Omental fat pad (tissue), 4 donors: ENCODE measurements around the gene ICE1. TPM values are rescaled to one million over a fixed set of nuclear protein-coding genes. Genes with fewer than 3 reads are reported as not detected.

Experiments used
- ATAC-seq: fragments of 150-250 bp; one replicate; pipeline ENCODE4 v1.9.1; 2016; ENCODE audit warnings: mild to moderate bottlenecking, moderate library complexity; ENCODE audit not compliant: low FRiP score
- DNase-seq: peaks from one replicate; pipeline ENCODE4 v3.0.0-alpha.2; 2019; ENCODE audit warnings: low spot score
- total RNA-seq, 4 donors: library from RNA; depleted of rRNA; stranded (reverse); fragments of >200 nt; gene quantifications; one replicate each; pipeline ENCODE4 v1.1.0, GENCODE V29; 2016
- TF ChIP-seq, protein P1 (sequence below), 3 donors: fragments of 450-650 bp; IDR thresholded peaks; one replicate each; pipeline ENCODE4 v1.5.1; 2016 to 2017; ENCODE audit warnings: antibody characterized with exemption in 3 of 3, mild to moderate bottlenecking in 3 of 3, moderate library complexity in 2 of 3

Gene ICE1
- total RNA-seq, 4 donors from 2014 or later = 23.3 to 55.2 (median 33.1) TPM

DNA sequence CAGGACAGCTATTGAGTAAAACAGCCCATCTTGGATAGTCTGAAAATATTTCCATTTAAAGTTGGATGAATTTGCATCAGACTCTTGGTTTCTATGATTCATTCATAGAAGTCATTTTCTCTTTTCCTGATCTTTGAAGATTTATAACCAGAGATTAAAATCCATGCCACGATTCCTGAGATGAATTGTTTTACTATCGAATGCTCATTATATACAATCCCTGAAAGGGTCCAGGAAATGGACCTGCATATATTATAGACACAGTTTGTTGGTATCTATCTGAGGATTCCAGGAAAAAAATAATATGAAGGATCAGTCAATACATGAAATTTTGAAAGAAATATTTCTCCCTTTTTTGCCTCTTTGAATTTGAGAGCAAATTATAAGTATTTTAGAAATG is 99.0 kb downstream of the ICE1 start:
- no peak for ATAC-seq
- TF ChIP-seq, protein P1, sequence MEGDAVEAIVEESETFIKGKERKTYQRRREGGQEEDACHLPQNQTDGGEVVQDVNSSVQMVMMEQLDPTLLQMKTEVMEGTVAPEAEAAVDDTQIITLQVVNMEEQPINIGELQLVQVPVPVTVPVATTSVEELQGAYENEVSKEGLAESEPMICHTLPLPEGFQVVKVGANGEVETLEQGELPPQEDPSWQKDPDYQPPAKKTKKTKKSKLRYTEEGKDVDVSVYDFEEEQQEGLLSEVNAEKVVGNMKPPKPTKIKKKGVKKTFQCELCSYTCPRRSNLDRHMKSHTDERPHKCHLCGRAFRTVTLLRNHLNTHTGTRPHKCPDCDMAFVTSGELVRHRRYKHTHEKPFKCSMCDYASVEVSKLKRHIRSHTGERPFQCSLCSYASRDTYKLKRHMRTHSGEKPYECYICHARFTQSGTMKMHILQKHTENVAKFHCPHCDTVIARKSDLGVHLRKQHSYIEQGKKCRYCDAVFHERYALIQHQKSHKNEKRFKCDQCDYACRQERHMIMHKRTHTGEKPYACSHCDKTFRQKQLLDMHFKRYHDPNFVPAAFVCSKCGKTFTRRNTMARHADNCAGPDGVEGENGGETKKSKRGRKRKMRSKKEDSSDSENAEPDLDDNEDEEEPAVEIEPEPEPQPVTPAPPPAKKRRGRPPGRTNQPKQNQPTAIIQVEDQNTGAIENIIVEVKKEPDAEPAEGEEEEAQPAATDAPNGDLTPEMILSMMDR (IDR thresholded peaks at IDR 0.05) = no peak
- no peak for DNase-seq

DNA sequence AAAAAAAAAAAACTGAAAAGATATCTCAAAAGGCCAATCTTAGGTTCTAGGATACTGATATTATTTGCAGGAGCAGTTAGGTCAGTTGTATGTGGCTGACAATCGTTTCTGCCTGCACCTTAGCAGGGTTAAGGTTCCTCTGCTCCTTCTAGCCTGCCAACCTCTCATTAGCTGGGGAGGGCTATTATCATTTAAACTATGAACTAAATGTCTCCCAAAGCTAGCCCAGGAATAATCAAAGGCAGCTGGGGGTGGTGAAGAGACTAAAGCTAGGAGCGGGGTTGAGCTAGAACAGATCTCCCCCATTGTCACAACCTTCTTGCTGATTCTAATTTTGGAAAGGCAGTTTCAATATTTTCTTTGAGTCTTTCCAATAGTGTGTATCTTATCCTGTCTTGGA is 99.9 kb downstream of the ICE1 start:
- DNase-seq (no peak), ATAC-seq (no peak)
- TF ChIP-seq, protein P1 (IDR thresholded peaks at IDR 0.05) = no peak

DNA sequence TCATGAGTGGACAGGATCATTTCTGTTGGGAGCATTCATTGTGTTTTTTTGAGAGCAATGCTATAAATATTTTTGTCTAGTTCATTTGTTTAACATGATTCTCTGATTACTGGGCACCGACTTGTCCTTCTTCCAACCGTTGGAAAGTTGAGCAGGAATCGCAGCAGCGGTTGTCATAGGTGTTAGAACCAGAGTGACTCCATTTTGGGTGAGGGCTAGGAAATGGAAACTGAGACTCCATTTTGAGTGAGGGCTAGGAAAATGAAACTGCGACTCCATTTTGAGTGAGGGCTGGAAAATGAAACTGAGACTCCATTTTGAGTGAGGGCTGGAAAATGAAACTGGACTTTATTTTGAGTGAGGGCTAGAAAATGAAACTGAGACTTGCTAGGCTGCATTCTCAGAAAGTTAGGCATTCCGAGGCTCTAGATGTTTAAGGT is 100.6 kb downstream of the ICE1 start:
- ATAC-seq = no peak
- TF ChIP-seq, protein P1 (IDR thresholded peaks at IDR 0.05) = no peak
- DNase-seq = no peak

DNA sequence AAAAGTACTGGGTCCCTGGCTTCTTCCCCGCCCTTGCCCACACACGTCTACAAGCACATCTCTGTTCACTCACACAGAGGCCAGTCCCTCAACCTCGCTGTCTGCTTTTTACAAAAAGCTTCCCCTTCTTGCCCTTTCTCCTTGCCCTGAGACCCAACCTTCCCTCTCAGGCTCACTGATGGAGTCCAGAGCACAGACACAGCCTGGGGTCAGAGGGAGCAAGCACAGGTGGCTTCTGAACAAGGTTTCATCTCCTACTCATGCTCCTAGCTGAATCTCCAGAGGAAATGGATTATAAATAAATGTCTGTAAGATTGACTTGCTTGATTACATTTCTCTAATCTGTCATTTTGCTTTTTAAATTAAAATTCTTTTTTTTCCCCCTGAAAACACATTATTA is 101.8 kb downstream of the ICE1 start:
- TF ChIP-seq, protein P1 (IDR thresholded peaks at IDR 0.05) = no peak
- no peak for ATAC-seq
- no peak for DNase-seq

DNA sequence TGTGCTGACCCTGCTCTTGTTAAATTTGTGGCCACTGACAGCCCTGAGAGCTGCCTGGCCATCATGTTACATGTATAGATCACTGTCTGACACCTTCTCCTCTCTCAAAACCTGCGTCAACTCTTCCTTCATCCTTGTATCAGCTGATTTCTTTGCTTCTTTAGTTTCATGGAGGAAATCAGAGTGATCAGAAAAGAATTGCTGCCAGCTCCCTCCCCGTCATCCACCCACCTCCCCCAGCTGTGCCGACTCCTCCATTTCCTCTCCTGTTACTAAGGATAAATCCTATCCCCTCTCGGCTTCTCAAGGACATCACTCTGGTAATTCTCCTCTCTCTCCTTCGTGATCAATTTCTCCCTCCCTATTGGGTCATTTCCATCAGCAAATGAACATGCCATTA is 108.9 kb downstream of the ICE1 start:
- no peak for ATAC-seq
- TF ChIP-seq, protein P1 (IDR thresholded peaks at IDR 0.05) = no peak
- no peak for DNase-seq

DNA sequence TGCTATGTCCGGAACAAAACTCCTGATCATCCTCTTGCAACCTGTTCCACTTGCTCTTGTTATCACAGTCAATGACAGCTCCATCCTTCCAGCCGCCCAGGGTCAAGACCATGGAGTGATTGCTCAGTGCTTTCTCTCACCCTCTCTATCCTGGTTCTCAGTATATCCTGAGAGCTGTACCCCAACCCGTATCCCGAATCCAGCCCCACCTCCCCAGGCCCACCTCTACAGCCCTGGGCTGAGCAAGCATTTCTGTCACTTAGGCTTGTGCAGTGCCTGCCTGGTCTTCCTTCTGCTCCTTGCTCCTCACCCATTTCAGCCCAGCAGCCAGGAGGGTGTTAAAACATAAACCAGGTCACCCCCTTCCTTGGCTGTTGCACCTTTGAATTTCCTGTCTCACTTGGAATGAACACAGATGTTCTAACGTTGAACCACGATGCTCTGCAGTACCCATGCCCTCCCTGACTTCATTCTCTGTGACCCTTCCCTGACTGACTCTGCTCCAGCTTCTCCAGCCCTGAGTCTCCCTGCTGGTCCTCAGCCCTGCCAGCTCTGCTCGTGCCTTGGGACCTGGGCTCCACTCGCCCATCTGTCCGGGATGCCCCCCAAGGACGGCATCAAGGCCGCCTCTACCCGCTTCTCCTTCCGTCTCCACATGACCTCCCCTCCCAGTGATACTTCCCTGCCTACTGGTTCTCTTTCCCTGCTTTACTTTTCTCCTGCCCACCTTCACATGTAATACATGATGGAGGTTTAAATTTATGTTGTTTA is 110.0 kb downstream of the ICE1 start:
- no peak for DNase-seq
- no peak for ATAC-seq
- TF ChIP-seq, protein P1 (IDR thresholded peaks at IDR 0.05) = no peak

DNA sequence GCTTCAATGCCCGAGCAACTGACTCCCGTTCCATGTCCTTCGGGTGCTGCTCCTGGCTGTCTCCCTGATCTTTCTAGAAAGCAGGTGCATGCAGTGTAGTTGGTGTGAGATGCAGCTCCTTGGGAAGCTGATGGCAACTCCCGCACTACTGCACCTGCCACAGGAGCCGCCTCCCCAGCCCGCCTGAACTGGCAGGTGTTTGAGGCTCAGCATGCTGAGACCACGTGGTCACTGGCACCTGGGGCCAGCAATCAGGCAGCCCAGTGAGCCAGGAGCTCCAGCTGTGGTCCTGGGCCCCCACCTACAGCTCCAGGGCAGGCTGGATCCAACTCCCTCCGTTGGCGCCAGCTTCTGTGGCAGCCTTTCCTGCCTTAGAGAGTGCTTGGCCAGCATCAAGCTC is 111.5 kb downstream of the ICE1 start:
- no peak for ATAC-seq
- no peak for DNase-seq
- TF ChIP-seq, protein P1 (IDR thresholded peaks at IDR 0.05) = no peak
